GM12892 (cell line): ENCODE results near the gene TRAPPC3.

ENCODE experiments used
- POLR2A ChIP-seq: IDR thresholded peaks from 2 replicates; pipeline ENCODE4 v1.6.1; 2011; ENCODE audit warnings: low read depth, low read length, control low read depth
- POLR2AphosphoS5 ChIP-seq: IDR thresholded peaks from 2 replicates; pipeline ENCODE4 v1.6.1; 2011; ENCODE audit warnings: low read depth, low read length, control low read depth
- TAF1 ChIP-seq: IDR thresholded peaks from 2 replicates; pipeline ENCODE4 v1.6.1; 2011; ENCODE audit warnings: low read depth, mild to moderate bottlenecking, control low read depth, low read length, borderline replicate concordance

GRCh38 chr1:36095760-36096405 is 53.4 kb downstream of the TRAPPC3 start:
- TF ChIP-seq POLR2A (no peak), POLR2AphosphoS5 (no peak; the same call in 1 of the 2 replicates), TAF1 (no peak)
